GM21737 (cell line): ENCODE results near the gene TRAT1.
"Not testable (repeated sequence)": the region's sequence is repeated elsewhere in the genome, so short reads cannot be mapped to it uniquely, and the experiment has no call there.

ENCODE experiments used
- ATAC-seq: cut with Tn5 transposase; IDR thresholded peaks from one replicate; pipeline ENCODE4 v1.9.1; 2021; ENCODE audit warnings: mild to moderate bottlenecking, moderate library complexity; ENCODE audit not compliant: unreplicated experiment

Gene TRAT1

GRCh38 chr3:108822123-108822897 is at the start of gene TRAT1:
TRAT1 (plus strand) TSS chr3:108822786; CDS start chr3:108822928, 142 bp downstream.
- no peak for ATAC-seq

GRCh38 chr3:108775649-108776048 is 46.9 kb upstream of the TRAT1 start:
- ATAC-seq, result no peak

GRCh38 chr3:108779496-108779895 is 43.1 kb upstream of the TRAT1 start:
- no peak for ATAC-seq

GRCh38 chr3:108780235-108780634 is 42.4 kb upstream of the TRAT1 start:
- ATAC-seq, result no peak

GRCh38 chr3:108791473-108791872 is 31.1 kb upstream of the TRAT1 start:
- no peak for ATAC-seq

GRCh38 chr3:108804437-108804836 is 18.1 kb upstream of the TRAT1 start:
- no peak for ATAC-seq

- no peak for ATAC-seq
Observed at GRCh38 chr3:108804966-108805365, 17.6 kb upstream of the TRAT1 start.

GRCh38 chr3:108806316-108806715 is 16.3 kb upstream of the TRAT1 start:
- no peak for ATAC-seq

- ATAC-seq, result no peak
Observed at GRCh38 chr3:108818404-108818803, 4.2 kb upstream of the TRAT1 start.

GRCh38 chr3:108820586-108820985 is 2.0 kb upstream of the TRAT1 start:
- no peak for ATAC-seq

- ATAC-seq, result no peak
Observed at GRCh38 chr3:108823227-108823626, 641 bp downstream of the TRAT1 start.

- ATAC-seq, result not testable (repeated sequence)
Observed at GRCh38 chr3:108823803-108824202, 1.2 kb downstream of the TRAT1 start.

- no peak for ATAC-seq
Observed at GRCh38 chr3:108826309-108827187, 4.0 kb downstream of the TRAT1 start.

GRCh38 chr3:108830381-108830780 is 7.8 kb downstream of the TRAT1 start:
- ATAC-seq, result no peak

- no peak for ATAC-seq
Observed at GRCh38 chr3:108830991-108831614, 8.5 kb downstream of the TRAT1 start.

GRCh38 chr3:108833611-108834010 is 11.0 kb downstream of the TRAT1 start:
- ATAC-seq, result no peak

GRCh38 chr3:108834551-108834950 is 12.0 kb downstream of the TRAT1 start:
- ATAC-seq, result no peak

- no peak for ATAC-seq
Observed at GRCh38 chr3:108835101-108835500, 12.5 kb downstream of the TRAT1 start.

GRCh38 chr3:108838436-108838835 is 15.8 kb downstream of the TRAT1 start:
- ATAC-seq, result no peak

GRCh38 chr3:108845709-108846293 is 23.2 kb downstream of the TRAT1 start:
- ATAC-seq, result no peak

GRCh38 chr3:108847187-108847586 is 24.6 kb downstream of the TRAT1 start:
- ATAC-seq, result no peak
